Measurements from ENCODE around the gene POGZ.
"Not testable (repeated sequence)": the region's sequence is repeated elsewhere in the genome, so short reads cannot be mapped to it uniquely, and the experiment has no call there.

Gene POGZ

GRCh38 chr1:151411884-151412283 is 47.4 kb downstream of the POGZ start:
- DNase-seq (ENCODE audit: low spot score) = no peak

- DNase-seq (ENCODE audit: low spot score) = no peak
Observed at GRCh38 chr1:151408891-151409290, 50.4 kb downstream of the POGZ start.

DNA sequence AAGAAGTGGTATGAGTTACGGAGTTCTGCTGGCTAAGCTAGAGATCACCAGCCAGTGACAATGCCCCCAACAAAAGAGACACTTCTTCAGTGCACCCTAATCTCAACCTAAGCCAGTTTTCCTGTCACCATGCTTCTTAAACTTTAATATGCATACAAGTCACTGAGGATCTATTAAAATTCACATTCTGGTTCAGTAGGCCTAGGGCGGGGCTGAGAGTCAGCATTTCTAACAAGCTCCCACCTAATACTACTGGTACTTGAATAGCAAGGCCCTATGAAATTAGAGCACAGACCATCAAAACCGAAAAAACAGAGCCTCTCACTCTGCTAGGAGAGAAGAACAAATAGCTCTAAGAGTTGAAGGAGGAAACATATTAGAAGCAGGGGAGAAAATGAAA is 52.0 kb downstream of the POGZ start:
- no peak for DNase-seq (ENCODE audit: low spot score)

GRCh38 chr1:151406176-151406575 is 53.1 kb downstream of the POGZ start:
- no peak for DNase-seq (ENCODE audit: low spot score)

DNA sequence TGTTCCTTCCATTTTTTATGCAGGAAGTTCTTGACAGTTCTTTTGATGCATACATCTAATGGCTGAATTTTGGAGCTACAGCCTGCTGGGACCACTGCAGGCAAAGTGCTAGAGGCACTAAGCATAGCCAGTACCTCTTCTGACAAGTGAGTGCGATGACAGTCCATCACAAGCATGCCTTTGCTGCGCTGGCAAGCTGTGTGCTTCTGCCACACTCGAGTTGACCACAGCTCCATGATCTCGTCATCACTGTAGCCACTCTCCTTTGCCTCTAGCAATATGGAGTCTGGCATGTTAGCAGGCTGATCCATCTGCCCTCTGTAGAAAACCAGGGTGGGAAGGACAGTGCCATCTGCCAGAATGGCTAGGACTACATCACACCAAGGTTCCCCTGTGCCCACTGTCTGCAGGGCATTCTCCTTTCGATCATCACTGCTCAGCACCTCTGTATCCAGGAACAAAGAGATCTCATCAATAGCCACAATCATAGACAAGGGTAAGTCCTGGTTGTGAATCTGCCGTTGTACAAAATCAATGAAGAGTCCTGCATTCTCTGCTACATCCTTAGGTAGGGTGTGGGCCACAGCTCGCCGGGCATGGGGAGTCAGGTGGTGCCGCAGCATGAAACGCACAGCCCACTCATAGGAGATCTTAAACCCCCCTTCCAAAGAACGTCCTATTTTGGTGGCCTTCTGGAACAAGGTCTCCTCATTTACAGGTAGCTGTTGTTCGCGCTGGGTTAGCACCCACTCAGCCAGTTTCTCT is 53.9 kb downstream of the POGZ start:
- no peak for DNase-seq (ENCODE audit: low spot score)

- DNase-seq (ENCODE audit: low spot score) = no peak
Observed at GRCh38 chr1:151403612-151404011, 55.7 kb downstream of the POGZ start.

DNA sequence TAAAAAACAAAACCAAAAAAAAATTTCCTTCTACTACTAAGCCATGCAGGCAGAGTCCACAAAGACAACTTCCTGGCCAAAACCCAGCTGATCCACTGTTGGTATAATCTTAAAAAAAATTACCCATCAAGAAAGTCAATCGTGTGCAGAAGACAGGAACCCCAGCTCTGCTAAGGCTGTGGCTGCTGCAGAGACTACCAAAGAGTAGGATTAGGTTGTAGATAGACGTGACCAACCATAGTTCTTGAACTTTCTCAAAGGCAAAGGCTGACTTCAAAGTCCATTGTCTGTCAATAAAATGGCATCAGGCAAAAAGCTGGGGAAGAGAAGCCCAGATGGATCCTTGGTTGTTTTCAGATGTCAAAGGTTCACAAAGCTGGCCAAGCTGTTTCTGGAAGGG is 56.5 kb downstream of the POGZ start:
- no peak for DNase-seq (ENCODE audit: low spot score)

DNA sequence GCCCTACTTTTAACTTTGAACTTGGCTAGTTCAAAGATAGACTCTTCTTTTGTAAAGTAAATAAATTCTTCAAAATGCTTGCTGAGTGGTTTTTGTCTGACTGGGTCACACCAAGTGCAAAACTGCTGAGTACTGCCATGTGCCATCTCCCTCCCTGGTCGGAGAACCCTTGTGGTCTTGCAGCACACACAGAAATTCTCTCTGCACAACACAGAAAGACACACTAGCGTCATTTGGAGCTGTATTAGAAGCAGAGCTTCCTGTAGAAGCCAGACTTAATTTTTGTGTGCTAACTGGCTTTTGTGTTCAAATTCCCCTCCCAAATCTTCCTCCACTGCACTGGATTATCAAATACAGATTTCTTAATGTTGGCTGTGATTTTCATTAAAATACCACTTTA is 57.4 kb downstream of the POGZ start:
- DNase-seq (ENCODE audit: low spot score) = no peak

DNA sequence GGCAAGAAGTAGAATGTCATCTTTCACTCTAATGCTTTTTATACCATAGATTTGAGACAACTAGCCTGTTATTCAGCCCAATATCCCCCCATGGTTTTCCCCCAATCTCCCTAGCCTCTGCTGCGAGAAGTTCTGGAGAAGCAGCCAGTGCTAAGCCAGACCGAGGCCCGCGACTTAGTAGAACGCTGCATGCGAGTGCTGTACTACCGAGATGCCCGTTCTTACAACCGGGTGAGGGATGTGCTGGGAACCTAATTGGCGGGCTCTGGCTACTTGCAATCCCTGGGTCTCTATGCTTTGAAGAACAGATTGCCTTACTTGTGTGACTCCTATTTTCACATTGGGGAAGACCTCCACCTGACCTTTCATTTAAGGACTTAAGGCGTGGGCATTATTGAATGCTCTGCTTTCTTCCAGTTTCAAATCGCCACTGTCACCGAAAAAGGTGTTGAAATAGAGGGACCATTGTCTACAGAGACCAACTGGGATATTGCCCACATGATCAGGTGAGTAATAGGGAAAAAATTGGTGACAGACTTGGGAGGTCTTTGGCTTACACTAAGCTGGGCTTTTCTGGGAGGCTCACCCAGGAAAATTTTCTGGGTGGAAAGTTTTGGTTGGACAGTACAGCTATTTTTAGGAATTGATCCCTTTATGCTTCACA is 58.0 kb downstream of the POGZ start:
- no peak for DNase-seq (ENCODE audit: low spot score)

- peak; percentile 94 for DNase-seq (ENCODE audit: low spot score)
Observed at GRCh38 chr1:151399324-151400171, 59.7 kb downstream of the POGZ start, which contains the start of gene PSMB4. Gene PSMB4, plus strand, starts transcription at chr1:151399573. Its CDS starts 15 bp downstream, at chr1:151399588.

DNA sequence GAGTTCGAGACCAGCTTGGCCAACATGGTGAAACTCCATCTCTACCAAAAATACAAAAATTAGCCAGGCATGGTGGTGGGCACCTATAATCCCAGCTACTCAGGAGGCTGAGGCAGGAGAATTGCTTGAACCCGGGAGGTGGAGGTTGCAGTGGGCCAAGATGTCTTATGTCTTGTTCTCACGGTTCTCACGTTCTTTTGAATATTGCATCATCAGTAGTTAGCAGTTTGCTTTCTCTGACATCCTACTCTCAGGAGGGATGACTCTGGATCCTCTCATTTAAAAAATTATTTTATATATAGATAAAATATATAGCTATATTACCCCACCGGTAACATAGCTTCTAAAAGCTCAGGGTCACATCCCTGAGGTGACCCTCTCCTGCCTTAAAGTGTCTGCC is 63.0 kb downstream of the POGZ start:
- not testable (repeated sequence) for DNase-seq (ENCODE audit: low spot score)

GRCh38 chr1:151393583-151393982 is 65.7 kb downstream of the POGZ start:
- no peak for DNase-seq (ENCODE audit: low spot score)

GRCh38 chr1:151391079-151391563 is 68.2 kb downstream of the POGZ start:
- DNase-seq (ENCODE audit: low spot score) = no peak

DNA sequence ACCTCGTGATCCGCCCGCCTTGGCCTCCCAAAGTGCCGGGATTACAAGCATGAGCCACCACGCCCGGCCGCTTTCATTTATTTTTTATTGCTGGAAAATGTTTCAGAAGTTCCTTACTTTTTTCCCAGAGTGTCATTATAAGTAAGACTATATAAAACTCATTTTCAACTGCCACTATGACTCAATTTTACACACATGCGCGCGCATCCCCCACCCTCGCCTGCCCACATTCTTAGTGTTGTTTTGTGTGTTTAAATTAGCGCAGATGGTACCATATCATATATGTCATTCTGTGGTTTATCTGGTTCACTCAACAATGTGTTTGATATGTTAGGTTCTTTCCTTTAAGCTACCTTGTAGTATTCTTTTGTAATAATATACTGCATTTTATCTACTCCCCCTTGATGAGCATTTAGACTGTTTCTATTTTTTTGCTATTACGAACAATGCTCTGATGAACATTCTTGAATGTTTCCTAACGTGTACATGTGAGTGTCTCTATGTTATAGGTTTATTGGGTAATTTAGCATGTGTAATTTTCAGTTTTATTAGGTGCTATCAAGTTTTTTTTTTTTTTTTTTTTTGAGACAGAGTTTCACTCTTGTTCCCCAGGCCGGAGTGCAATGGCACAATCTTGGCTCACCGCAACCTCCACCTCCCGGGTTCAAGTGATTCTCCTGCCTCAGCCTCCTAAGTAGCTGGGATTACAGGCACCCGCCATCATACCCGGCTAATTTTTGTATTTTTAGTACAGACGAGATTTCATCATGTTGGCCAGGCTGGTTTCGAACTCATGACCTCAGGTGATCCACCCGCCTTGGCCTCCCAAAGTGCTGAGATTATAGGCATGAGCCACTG is 68.8 kb downstream of the POGZ start:
- not testable (repeated sequence) for DNase-seq (ENCODE audit: low spot score)

DNA sequence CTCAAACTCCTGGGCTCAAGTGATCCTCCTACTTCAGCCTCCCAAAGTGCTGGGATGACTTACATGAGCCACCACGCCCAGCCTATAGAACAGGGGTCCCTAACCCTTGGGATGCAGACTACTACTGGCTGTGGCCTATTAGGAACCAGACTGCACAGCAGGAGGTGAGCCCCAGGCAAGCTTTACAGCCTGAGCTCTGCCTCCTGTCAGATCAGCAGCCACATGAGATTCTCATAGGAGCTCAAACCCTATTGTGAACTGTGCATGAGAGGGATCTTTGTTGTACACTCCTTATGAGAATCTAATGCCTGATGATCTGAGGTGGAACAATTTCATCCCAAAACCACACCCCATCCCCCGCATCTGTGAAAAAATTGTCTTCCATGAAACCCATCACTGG is 73.3 kb downstream of the POGZ start:
- DNase-seq (ENCODE audit: low spot score) = no peak

DNA sequence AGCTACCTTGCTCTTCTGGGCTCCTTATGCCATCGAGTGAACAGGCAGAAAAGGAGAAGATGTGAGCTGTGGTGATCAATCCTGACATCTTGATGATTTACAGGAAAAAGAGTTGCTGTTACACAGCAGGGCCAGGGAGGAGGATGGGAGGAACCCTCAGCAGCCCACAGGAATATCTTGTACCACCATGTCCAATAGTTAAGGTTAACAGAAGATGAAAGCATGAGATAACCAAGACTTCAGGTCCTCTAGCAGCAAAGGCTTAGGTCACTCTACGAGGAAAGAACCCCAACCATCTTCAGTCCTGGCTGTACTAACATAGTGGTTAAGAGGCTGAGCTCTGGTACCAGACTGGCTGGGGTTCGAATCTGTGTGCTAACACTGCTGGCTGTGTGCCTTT is 74.7 kb downstream of the POGZ start:
- DNase-seq (ENCODE audit: low spot score) = no peak

DNA sequence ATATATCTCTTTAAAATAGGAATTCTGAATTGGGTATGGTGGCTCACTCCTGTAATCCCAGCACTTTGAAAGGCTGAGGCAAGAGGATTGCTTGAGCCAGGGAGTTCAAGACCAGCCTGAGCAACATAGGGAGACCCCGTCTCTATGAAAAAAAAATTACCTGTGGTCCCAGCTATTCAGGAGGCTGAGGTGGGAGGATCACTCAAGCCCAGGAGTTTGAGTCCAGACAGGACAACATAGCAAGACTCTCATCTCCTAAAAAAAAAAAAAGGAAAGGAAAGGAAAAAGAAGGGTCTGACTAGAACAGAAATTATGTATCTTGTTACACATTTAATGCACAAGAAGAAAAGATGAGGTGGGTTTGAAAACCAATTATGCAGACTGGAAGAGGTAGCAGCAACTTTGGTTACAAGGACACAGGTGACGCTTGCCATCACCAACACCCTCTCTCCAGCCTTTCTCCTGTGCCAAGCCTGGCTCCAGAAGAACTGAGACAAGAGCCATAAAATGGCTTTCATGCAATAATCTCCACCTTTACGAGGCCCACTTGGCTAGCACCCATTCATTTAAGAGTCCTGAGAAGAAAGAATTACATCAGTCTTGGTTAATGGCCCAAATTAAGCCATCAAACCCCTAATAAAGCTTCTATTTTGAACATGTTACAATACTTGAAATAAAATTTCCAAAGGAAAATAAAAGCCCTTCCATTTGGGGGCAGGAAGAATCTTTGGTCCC is 82.0 kb downstream of the POGZ start:
- no peak for DNase-seq (ENCODE audit: low spot score)

DNA sequence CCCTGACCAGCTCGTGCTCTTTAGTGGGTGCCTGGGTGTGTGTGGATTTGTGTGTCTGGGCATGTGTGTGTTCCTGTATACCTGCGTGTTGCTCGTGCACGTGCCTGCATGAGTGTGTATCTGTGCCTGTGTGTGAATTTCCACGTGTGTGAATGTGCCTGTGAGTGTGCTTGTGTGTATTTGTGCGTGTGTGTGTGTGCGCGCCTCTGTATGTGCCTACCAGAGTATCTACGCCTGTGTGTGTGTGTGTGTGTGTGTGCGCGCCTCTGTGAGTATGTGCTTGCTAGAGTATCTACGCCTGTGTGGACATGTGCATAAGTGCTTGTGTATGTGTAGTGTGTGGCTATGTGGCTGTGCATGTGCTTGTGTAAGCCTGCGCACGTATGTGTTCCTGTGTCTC is 86.1 kb downstream of the POGZ start:
- no peak for DNase-seq (ENCODE audit: low spot score)

DNA sequence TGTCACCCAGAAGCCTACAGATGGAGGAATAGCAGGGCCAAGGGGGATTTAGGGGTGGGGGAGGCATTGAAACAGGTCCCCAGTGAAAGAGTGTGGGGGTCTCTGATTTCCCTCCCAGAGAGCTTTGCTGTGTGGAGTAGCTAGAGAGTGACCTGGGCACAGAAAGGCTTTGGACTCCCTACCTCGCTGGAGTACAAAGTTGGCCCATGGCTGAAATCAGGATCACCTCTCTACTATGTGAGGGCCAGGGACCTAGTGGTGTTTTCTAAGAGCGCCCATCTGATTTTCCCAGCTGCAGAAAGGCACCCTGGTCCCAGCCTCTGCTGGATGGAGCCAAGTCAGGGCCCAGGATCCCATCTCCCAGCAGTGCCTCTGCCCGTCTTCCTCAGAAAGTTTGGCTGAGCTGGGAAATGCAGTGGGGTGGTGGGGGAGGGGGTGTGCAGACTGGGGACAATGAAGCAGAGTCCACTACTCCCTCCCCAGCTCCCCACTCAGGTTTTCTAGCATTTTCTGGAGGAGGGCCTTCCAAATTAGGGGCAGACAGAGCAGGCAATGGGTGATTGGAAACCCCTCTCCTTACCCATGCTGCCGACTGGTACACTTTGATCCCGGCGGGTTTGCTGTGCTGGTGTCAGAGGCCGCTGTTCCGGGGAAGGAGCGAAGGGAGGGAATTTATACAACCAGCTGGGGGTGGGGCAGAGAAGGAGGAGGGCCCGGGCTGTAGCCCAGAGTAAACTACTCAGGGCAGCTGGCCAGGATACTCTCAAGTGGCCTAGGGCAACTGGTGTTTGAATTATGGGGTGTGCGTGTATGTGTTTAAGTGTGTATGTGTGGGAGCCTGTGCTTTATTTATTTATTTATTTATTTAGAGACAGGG is 87.0 kb downstream of the POGZ start, which contains the start of gene SELENBP1:
TSS of gene SELENBP1 (minus strand) at position 648 of the 877 bp plus-strand sequence. CDS start at position 584, 64 bp downstream.
- peak; percentile 89 for DNase-seq (ENCODE audit: low spot score)

Measured in hematopoietic multipotent progenitor cell treated with erythropoietin and hydrocortisone succinate and interleukin-3 and kit ligand, for 15 days (in vitro differentiated cells).